HG02763 (cell line): ENCODE results near the gene MAGI2.

Experiments
- ATAC-seq: cut with Tn5 transposase; IDR thresholded peaks from one replicate; pipeline ENCODE4 v1.9.1; 2021; ENCODE audit warnings: mild to moderate bottlenecking, moderate library complexity; ENCODE audit not compliant: unreplicated experiment

MAGI2 gene

GRCh38 chr7:78684201-78684600, 769.3 kb downstream of the MAGI2 start:
- no peak for ATAC-seq

- no peak for ATAC-seq
Measured at GRCh38 chr7:78683566-78683965, 769.9 kb downstream of the MAGI2 start.

GRCh38 chr7:78679112-78679876, 774.2 kb downstream of the MAGI2 start:
- ATAC-seq = no peak

- no peak for ATAC-seq
Measured at GRCh38 chr7:78677391-78677790, 776.1 kb downstream of the MAGI2 start.

GRCh38 chr7:78675511-78675910, 778.0 kb downstream of the MAGI2 start:
- ATAC-seq = no peak

GRCh38 chr7:78673272-78673671, 780.2 kb downstream of the MAGI2 start:
- no peak for ATAC-seq

GRCh38 chr7:78662939-78663338, 790.5 kb downstream of the MAGI2 start:
- ATAC-seq = no peak

- no peak for ATAC-seq
Measured at GRCh38 chr7:78649976-78650375, 803.5 kb downstream of the MAGI2 start.

GRCh38 chr7:78649236-78649635, 804.2 kb downstream of the MAGI2 start:
- ATAC-seq = no peak

- ATAC-seq = no peak
Measured at GRCh38 chr7:78642751-78643150, 810.7 kb downstream of the MAGI2 start.

GRCh38 chr7:78638364-78638763, 815.1 kb downstream of the MAGI2 start:
- no peak for ATAC-seq

- no peak for ATAC-seq
Measured at GRCh38 chr7:78636727-78637126, 816.7 kb downstream of the MAGI2 start.

- ATAC-seq = no peak
Measured at GRCh38 chr7:78635026-78635793, 818.3 kb downstream of the MAGI2 start.

GRCh38 chr7:78634093-78634492, 819.4 kb downstream of the MAGI2 start:
- ATAC-seq = no peak

GRCh38 chr7:78620920-78621319, 832.5 kb downstream of the MAGI2 start:
- ATAC-seq = no peak

GRCh38 chr7:78616539-78616938, 836.9 kb downstream of the MAGI2 start:
- ATAC-seq = no peak

- no peak for ATAC-seq
Measured at GRCh38 chr7:78609281-78609680, 844.2 kb downstream of the MAGI2 start.

GRCh38 chr7:78607099-78607498, 846.4 kb downstream of the MAGI2 start:
- ATAC-seq = no peak

GRCh38 chr7:78605119-78605518, 848.3 kb downstream of the MAGI2 start:
- no peak for ATAC-seq

GRCh38 chr7:78601728-78602127, 851.7 kb downstream of the MAGI2 start:
- no peak for ATAC-seq

- no peak for ATAC-seq
Measured at GRCh38 chr7:78594156-78594555, 859.3 kb downstream of the MAGI2 start.

GRCh38 chr7:78588393-78588792, 865.1 kb downstream of the MAGI2 start:
- ATAC-seq = no peak
